Trophoblast cell (in vitro differentiated cells and primary cell): ENCODE results near the gene XPO6.

Experiments used
- DNase-seq, 2 donors: peaks; one replicate each; pipeline ENCODE4 v3.0.0-alpha.2; 2016
- H2AFZ ChIP-seq: 2 replicates; pipeline ENCODE4 v1.6.1; 2013; ENCODE audit warnings: low read length, moderate library complexity, mild to moderate bottlenecking; ENCODE audit not compliant: insufficient read depth, poor library complexity
- H2AK5ac ChIP-seq: 2 replicates; pipeline ENCODE4 v1.6.1; 2013; ENCODE audit warnings: mild to moderate bottlenecking, low read length
- H2BK120ac ChIP-seq: 2 replicates; pipeline ENCODE4 v1.6.1; 2013; ENCODE audit warnings: low read length, mild to moderate bottlenecking, moderate library complexity; ENCODE audit not compliant: insufficient read depth, poor library complexity
- H2BK12ac ChIP-seq: 2 replicates; pipeline ENCODE4 v1.6.1; 2013; ENCODE audit warnings: mild to moderate bottlenecking, low read length, moderate library complexity
- H2BK5ac ChIP-seq: 2 replicates; pipeline ENCODE4 v1.6.1; 2013; ENCODE audit warnings: low read length, low read depth, moderate library complexity, mild to moderate bottlenecking; ENCODE audit not compliant: poor library complexity
- H3K14ac ChIP-seq: 2 replicates; pipeline ENCODE4 v1.6.1; 2013; ENCODE audit warnings: mild to moderate bottlenecking, low read length
- H3K18ac ChIP-seq: 2 replicates; pipeline ENCODE4 v1.6.1; 2013; ENCODE audit warnings: mild to moderate bottlenecking, low read length
- H3K23ac ChIP-seq: 2 replicates; pipeline ENCODE4 v1.6.1; 2013; ENCODE audit warnings: low read length
- H3K27ac ChIP-seq: 2 replicates; pipeline ENCODE4 v1.5.1; 2013; ENCODE audit warnings: low read depth, mild to moderate bottlenecking, inconsistent platforms, low read length, moderate library complexity
- H3K27me3 ChIP-seq: 2 replicates; pipeline ENCODE4 v1.6.1; 2013; ENCODE audit warnings: inconsistent platforms, mild to moderate bottlenecking, low read length, moderate library complexity; ENCODE audit not compliant: insufficient read depth
- H3K36me3 ChIP-seq, 2 experiments: 1 replicate in 1 of 2; 2 replicates in 1 of 2; pipeline ENCODE4 v1.6.1; 2013; ENCODE audit warnings: low read length in 2 of 2, mild to moderate bottlenecking in 2 of 2, moderate library complexity in 1 of 2; ENCODE audit not compliant: insufficient read depth in 2 of 2, control insufficient read depth in 1 of 2
- H3K4ac ChIP-seq: 2 replicates; pipeline ENCODE4 v1.6.1; 2013; ENCODE audit warnings: low read depth, mild to moderate bottlenecking, low read length, moderate library complexity
- H3K4me1 ChIP-seq, 2 experiments: 1 replicate in 1 of 2; 2 replicates in 1 of 2; pipeline ENCODE4 v1.6.1; 2013; ENCODE audit warnings: low read length in 2 of 2, mild to moderate bottlenecking in 2 of 2, moderate library complexity in 1 of 2; ENCODE audit not compliant: insufficient read depth in 2 of 2, control insufficient read depth in 1 of 2
- H3K4me2 ChIP-seq: 2 replicates; pipeline ENCODE4 v1.6.1; 2013; ENCODE audit warnings: inconsistent platforms, mild to moderate bottlenecking, low read length, moderate library complexity
- H3K4me3 ChIP-seq: 2 replicates; pipeline ENCODE4 v1.5.1; 2013; ENCODE audit warnings: mild to moderate bottlenecking, low read depth, low read length, inconsistent platforms
- H3K79me1 ChIP-seq: one replicate; pipeline ENCODE4 v1.6.1; 2013; ENCODE audit warnings: low read length
- H3K79me2 ChIP-seq: 2 replicates; pipeline ENCODE4 v1.6.1; 2013; ENCODE audit warnings: low read length, mild to moderate bottlenecking; ENCODE audit not compliant: control insufficient read depth, insufficient read depth, poor library complexity
- H3K9ac ChIP-seq: 2 replicates; pipeline ENCODE4 v1.6.1; 2013; ENCODE audit warnings: mild to moderate bottlenecking, low read length
- H3K9me3 ChIP-seq: 2 replicates; pipeline ENCODE4 v1.6.1; 2013; ENCODE audit warnings: low read depth, mild to moderate bottlenecking, control low read depth, inconsistent platforms, low read length; ENCODE audit not compliant: insufficient read depth
- H4K12ac ChIP-seq: 2 replicates; pipeline ENCODE4 v1.6.1; 2013; ENCODE audit warnings: low read depth, mild to moderate bottlenecking, low read length, moderate library complexity
- H4K8ac ChIP-seq: 2 replicates; pipeline ENCODE4 v1.6.1; 2013; ENCODE audit warnings: low read depth, mild to moderate bottlenecking, low read length, moderate library complexity
- H4K91ac ChIP-seq: one replicate; pipeline ENCODE4 v1.6.1; 2013; ENCODE audit warnings: low read depth, mild to moderate bottlenecking, low read length, moderate library complexity
- WGBS: extraction: QIAGEN DNeasy Blood & Tissue Kit; methylation state at CpG from one replicate; pipeline ENCODE4 v1.1.7; 2013; ENCODE audit warnings: missing lambda C conversion rate; ENCODE audit not compliant: insufficient read length, insufficient coverage; ENCODE audit errors: extremely low coverage; 5-methylcytosine and 5-hydroxymethylcytosine counted together

XPO6 gene

DNA sequence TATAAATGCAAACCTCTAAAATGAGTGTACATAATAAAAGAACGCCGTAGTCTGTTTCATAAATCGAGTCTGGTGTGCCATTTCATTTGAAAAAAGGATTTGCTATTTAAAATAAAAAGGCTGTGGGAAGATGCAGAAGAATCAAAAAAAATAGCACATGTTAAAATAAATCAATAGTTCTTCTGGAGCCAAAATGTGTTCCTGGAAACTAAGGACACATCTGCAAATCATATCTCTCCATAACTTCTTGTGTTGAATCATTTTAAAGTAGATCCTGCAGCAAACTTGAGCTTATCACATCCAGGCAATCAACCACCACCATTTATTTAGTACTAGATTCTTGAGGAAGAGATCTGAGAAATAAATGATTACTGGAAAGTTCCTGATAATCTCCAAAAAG is 29.0 kb downstream of the XPO6 start:
- Histone ChIP-seq H3K79me1 (no peaks in the 10 kb centered on the region), H2BK12ac (no peak overlapping the region), H3K18ac (no peak overlapping the region), H4K12ac (no peak overlapping the region), H3K9ac (no peak overlapping the region), H4K91ac (no peak overlapping the region), H3K23ac (no peak overlapping the region), H3K4ac (no peak overlapping the region), H2BK5ac (no peak overlapping the region), H3K79me2 (peaks cover 1% of the 10 kb centered on the region), H3K27me3 (no peaks in the 10 kb centered on the region), H3K27ac (no peak overlapping the region), H3K14ac (no peak overlapping the region), H3K4me1 (peaks cover 7 to 16% of the 10 kb centered on the region in 2 experiments), H3K36me3 (peaks cover 1% of the 10 kb centered on the region in 2 experiments), H2AK5ac (no peak overlapping the region), H4K8ac (no peak overlapping the region), H2BK120ac (no peak overlapping the region), H3K9me3 (no peaks in the 10 kb centered on the region), H3K4me2 (no peak overlapping the region), H3K4me3 (no peak overlapping the region), H2AFZ (no peak overlapping the region)
- no peak for DNase-seq
- no CpG with 5 or more reads among the region's 3 CpGs for WGBS

DNA sequence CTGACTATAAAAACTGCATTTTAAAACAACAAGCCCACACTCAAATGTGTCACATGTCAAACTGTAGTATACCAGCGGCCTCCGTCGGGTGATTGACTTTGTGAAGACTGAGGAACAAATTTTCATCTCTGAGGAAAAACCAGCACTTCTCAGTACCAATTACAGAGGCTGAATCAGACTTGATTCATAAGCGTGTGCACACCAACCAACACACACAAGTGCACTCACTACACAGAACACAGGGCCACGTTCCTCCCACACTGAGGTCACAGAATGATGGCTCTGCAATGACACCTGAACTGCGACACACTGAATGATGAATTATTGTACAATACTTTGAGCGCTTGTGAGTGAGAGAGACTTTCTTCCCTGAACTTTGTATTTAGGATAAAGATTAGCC is 29.6 kb downstream of the XPO6 start:
- no peaks in the 10 kb centered on the region for H3K9me3 ChIP-seq
- peak overlapping the region; percentile 93 for H3K18ac ChIP-seq
- H3K9ac ChIP-seq = no peak overlapping the region
- WGBS = no CpG with 5 or more reads among the region's 7 CpGs
- H3K36me3 ChIP-seq = peaks cover 2% of the 10 kb centered on the region in 2 experiments
- no peak overlapping the region for H3K27ac ChIP-seq
- peak overlapping the region; percentile 14 for H4K91ac ChIP-seq
- peak; percentile 20 to 27 for DNase-seq
- H3K23ac ChIP-seq = no peak overlapping the region
- H3K79me1 ChIP-seq = no peaks in the 10 kb centered on the region
- peaks cover 7 to 16% of the 10 kb centered on the region in 2 experiments for H3K4me1 ChIP-seq
- no peak overlapping the region for H2BK5ac ChIP-seq
- no peak overlapping the region for H2BK120ac ChIP-seq
- H3K4ac ChIP-seq = peak overlapping the region; percentile 64
- no peaks in the 10 kb centered on the region for H3K27me3 ChIP-seq
- no peak overlapping the region for H2AK5ac ChIP-seq
- no peak overlapping the region for H2AFZ ChIP-seq
- no peak overlapping the region for H4K8ac ChIP-seq
- no peak overlapping the region for H3K14ac ChIP-seq
- peaks cover 1% of the 10 kb centered on the region for H3K79me2 ChIP-seq
- no peak overlapping the region for H2BK12ac ChIP-seq
- no peak overlapping the region for H3K4me2 ChIP-seq
- H3K4me3 ChIP-seq = no peak overlapping the region
- no peak overlapping the region for H4K12ac ChIP-seq

DNA sequence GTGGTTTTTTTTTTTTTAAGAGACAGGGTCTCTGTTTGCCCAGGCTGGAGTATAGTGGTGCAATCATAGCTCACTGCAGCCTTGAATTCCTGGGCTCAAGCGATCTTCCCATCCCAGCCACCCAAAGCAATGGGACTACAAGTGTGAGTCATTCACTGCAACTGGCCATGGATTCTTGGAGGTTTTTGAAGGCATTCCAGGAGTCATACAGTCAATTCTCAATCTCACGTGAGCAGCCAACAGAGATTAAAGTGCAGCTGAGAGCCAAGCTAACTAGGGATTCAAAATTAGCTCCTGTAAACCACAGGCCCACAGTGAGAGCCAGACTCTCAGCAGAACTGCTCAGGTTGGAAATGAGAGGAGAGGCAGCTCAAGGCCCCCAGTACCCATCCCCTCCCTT is 30.2 kb downstream of the XPO6 start:
- Histone ChIP-seq H2AK5ac (no peak overlapping the region), H3K4me3 (no peak overlapping the region), H3K9ac (no peak overlapping the region), H3K79me1 (no peaks in the 10 kb centered on the region), H3K23ac (no peak overlapping the region), H2BK120ac (no peak overlapping the region), H4K12ac (no peak overlapping the region), H3K9me3 (no peaks in the 10 kb centered on the region), H3K4me2 (peak overlapping the region; percentile 4), H4K91ac (no peak overlapping the region), H3K36me3 (peaks cover 2% of the 10 kb centered on the region in 2 experiments), H2BK12ac (no peak overlapping the region), H4K8ac (no peak overlapping the region), H3K4ac (no peak overlapping the region), H3K79me2 (peaks cover 1% of the 10 kb centered on the region), H2AFZ (no peak overlapping the region), H3K27me3 (no peaks in the 10 kb centered on the region), H3K18ac (no peak overlapping the region), H2BK5ac (no peak overlapping the region), H3K27ac (peak overlapping the region; percentile 8), H3K4me1 (peaks cover 7 to 16% of the 10 kb centered on the region in 2 experiments), H3K14ac (no peak overlapping the region)
- no CpG with 5 or more reads among the region's 2 CpGs for WGBS
- peak; percentile 78 to 92 for DNase-seq

DNA sequence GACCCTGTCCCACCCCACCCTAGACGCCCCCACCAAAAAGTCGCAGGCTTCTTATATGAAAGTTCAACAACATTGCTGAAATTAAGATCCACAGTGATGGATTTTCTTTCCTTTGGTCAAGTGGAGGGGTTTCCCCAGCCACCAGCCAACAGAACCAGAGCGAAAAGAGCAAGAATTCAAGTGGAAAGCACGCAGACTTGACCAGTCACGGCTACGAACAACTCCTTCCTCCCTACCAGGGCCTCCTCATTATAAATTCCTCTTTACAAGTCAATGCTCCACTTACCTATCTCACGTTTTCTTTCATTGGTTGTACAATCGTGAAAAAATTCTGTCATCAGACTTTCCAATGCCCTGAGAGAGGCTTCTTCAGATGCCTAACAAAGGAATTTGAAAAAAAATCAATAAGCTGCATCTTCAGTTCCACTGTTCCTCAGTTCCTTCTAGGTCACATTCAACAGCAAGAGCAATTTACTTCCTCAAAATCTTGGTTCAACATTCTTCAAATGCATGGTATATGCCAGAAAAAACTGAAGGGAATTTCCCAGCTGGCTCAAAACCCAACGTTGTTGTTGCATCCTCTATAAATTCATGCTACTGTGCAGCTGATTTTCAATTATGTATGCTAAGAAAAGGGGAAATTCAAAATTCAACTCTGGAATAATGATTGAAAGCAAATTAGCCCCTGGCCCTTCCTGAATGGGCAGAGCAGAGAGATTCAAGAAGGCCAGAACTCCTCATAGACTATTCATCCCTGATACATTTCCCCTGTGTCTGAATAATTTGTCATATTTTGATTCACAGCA is 30.9 kb downstream of the XPO6 start:
- no peak overlapping the region for H4K8ac ChIP-seq
- H4K12ac ChIP-seq = no peak overlapping the region
- no peaks in the 10 kb centered on the region for H3K79me1 ChIP-seq
- peak overlapping the region; percentile 61 for H3K18ac ChIP-seq
- peaks cover 2% of the 10 kb centered on the region in 2 experiments for H3K36me3 ChIP-seq
- WGBS = no CpG with 5 or more reads among the region's 9 CpGs
- H2BK120ac ChIP-seq = no peak overlapping the region
- H3K14ac ChIP-seq = no peak overlapping the region
- no peak overlapping the region for H4K91ac ChIP-seq
- H3K9me3 ChIP-seq = no peaks in the 10 kb centered on the region
- no peaks in the 10 kb centered on the region for H3K27me3 ChIP-seq
- peak overlapping the region; percentile 71 for H3K4ac ChIP-seq
- H3K4me3 ChIP-seq = no peak overlapping the region
- H3K27ac ChIP-seq = no peak overlapping the region
- H3K23ac ChIP-seq = no peak overlapping the region
- no peak overlapping the region for H3K4me2 ChIP-seq
- H2AK5ac ChIP-seq = no peak overlapping the region
- no peak overlapping the region for H2BK12ac ChIP-seq
- H3K9ac ChIP-seq = no peak overlapping the region
- peak; percentile 14 to 71 for DNase-seq
- H3K79me2 ChIP-seq = peaks cover 1% of the 10 kb centered on the region
- no peak overlapping the region for H2BK5ac ChIP-seq
- peaks cover 7 to 16% of the 10 kb centered on the region in 2 experiments for H3K4me1 ChIP-seq
- no peak overlapping the region for H2AFZ ChIP-seq
